ENCODE measurements around the gene PMPCA.

GRCh38 chr9:136370037-136370436, 40.4 kb upstream of the PMPCA start:
- TF ChIP-seq CTCF (IDR thresholded peaks at IDR 0.05; ENCODE audit: control extremely low read depth in 1 of 3, insufficient read depth in 1 of 3, low read depth in 1 of 3, low read length in 3 of 3), result no peak
- TF ChIP-seq JUN (IDR thresholded peaks at IDR 0.05; ENCODE audit: low read depth, low read length), result no peak
- TF ChIP-seq YY1 (IDR thresholded peaks at IDR 0.05; ENCODE audit: low read depth, low read length), result no peak
- TF ChIP-seq, protein P1, sequence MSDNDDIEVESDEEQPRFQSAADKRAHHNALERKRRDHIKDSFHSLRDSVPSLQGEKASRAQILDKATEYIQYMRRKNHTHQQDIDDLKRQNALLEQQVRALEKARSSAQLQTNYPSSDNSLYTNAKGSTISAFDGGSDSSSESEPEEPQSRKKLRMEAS (IDR thresholded peaks at IDR 0.05), result no peak
- TF ChIP-seq JUND (IDR thresholded peaks at IDR 0.05; ENCODE audit: low read length), result no peak
- no peak for TF ChIP-seq HDAC2 (IDR thresholded peaks at IDR 0.05; ENCODE audit: borderline replicate concordance in 1 of 2, low read depth in 2 of 2, low read length in 2 of 2)
- no peak for TF ChIP-seq POLR2A (IDR thresholded peaks at IDR 0.05; ENCODE audit: control extremely low read depth in 1 of 2, low read depth in 2 of 2, low read length in 2 of 2)
- no peak for TF ChIP-seq TCF12 (IDR thresholded peaks at IDR 0.05; ENCODE audit: low read depth, low read length)
- no peak for TF ChIP-seq EP300 (IDR thresholded peaks at IDR 0.05; ENCODE audit: borderline replicate concordance in 1 of 2, low read depth in 2 of 2, low read length in 2 of 2)
- no peak for TF ChIP-seq SIN3A (conservative IDR thresholded peaks at IDR 0.05 in 1 of 2, IDR thresholded peaks at IDR 0.05 in 1 of 2; ENCODE audit: low read depth in 1 of 2, low read length in 2 of 2)
- no peak for TF ChIP-seq ATF3 (IDR thresholded peaks at IDR 0.05; ENCODE audit: insufficient read depth, low read depth, low read length)
- no peak for TF ChIP-seq SP2 (IDR thresholded peaks at IDR 0.05; ENCODE audit: low read length)
- no peak for TF ChIP-seq RFX5 (IDR thresholded peaks at IDR 0.05; ENCODE audit: borderline replicate concordance, low read depth, low read length)
- TF ChIP-seq RAD21 (IDR thresholded peaks at IDR 0.05 in 1 of 2, conservative IDR thresholded peaks at IDR 0.05 in 1 of 2; ENCODE audit: low read depth in 2 of 2, low read length in 2 of 2), result no peak

Data from H1 (cell line).